CD8-positive, alpha-beta memory T cell (primary cell): ENCODE results near the gene FSTL4. TPM values are rescaled to one million over a fixed set of nuclear protein-coding genes. Genes with fewer than 3 reads are reported as not detected.

Experiments used
- CTCF ChIA-PET: fragments of 350-600 bp; sonication (Branson Sonifier 250); formaldehyde crosslinking; loops from one replicate; lab custom pipeline; 2021; ENCODE audit warnings: antibody characterized with exemption; lab: Charles Lee
- POLR2A ChIA-PET: fragments of 350-600 bp; sonication (Branson Sonifier 250); formaldehyde crosslinking; loops from one replicate; lab custom pipeline; 2021; ENCODE audit warnings: antibody characterized with exemption; lab: Charles Lee
- DNase-seq, 5 donors: peaks; one replicate each; pipeline versions ENCODE4 v3.0.0 to v3.0.0-alpha.2; 2020 to 2022; ENCODE audit warnings: mixed read lengths in 1 of 5
- H3K27ac ChIP-seq: one replicate; pipeline ENCODE4 v1.7.0; 2013; ENCODE audit warnings: low read depth, mild to moderate bottlenecking, low read length, moderate library complexity
- H3K27me3 ChIP-seq: 2 replicates; pipeline ENCODE4 v1.7.0; 2013; ENCODE audit warnings: low read length, mild to moderate bottlenecking; ENCODE audit not compliant: insufficient read depth, poor library complexity, severe bottlenecking
- H3K36me3 ChIP-seq: 2 replicates; pipeline ENCODE4 v1.7.0; 2013; ENCODE audit warnings: mild to moderate bottlenecking, low read length, moderate library complexity; ENCODE audit not compliant: insufficient read depth
- H3K4me1 ChIP-seq: 2 replicates; pipeline ENCODE4 v1.7.0; 2013; ENCODE audit warnings: mild to moderate bottlenecking, low read length, moderate library complexity; ENCODE audit not compliant: insufficient read depth
- H3K4me3 ChIP-seq: 2 replicates; pipeline ENCODE4 v1.7.0; 2013; ENCODE audit warnings: mild to moderate bottlenecking, low read length
- H3K9me3 ChIP-seq: 2 replicates; pipeline ENCODE4 v1.7.0; 2013; ENCODE audit warnings: mild to moderate bottlenecking, low read length
- H3K27ac Mint-ChIP-seq, 8 donors: one replicate each; pipeline ENCODE4 v1.8.0; 2020 to 2021; ENCODE audit warnings: mixed read lengths in 8 of 8, mild to moderate bottlenecking in 6 of 8, inconsistent platforms in 3 of 8, moderate library complexity in 3 of 8
- H3K27me3 Mint-ChIP-seq, 2 donors: one replicate each; pipeline ENCODE4 v1.8.0; 2020 to 2021; ENCODE audit warnings: mixed read lengths in 2 of 2, mild to moderate bottlenecking in 1 of 2, moderate library complexity in 1 of 2
- H3K36me3 Mint-ChIP-seq, 3 donors: one replicate each; pipeline ENCODE4 v1.8.0; 2020 to 2021; ENCODE audit warnings: mixed read lengths in 3 of 3, inconsistent platforms in 1 of 3, mild to moderate bottlenecking in 1 of 3
- H3K4me1 Mint-ChIP-seq, 3 donors: one replicate each; pipeline ENCODE4 v1.8.0; 2020 to 2021; ENCODE audit warnings: mixed read lengths in 3 of 3, inconsistent platforms in 1 of 3, mild to moderate bottlenecking in 1 of 3
- H3K4me3 Mint-ChIP-seq, 7 donors: one replicate each; pipeline ENCODE4 v1.8.0; 2020 to 2021; ENCODE audit warnings: mixed read lengths in 7 of 7, mild to moderate bottlenecking in 6 of 7, moderate library complexity in 4 of 7, inconsistent platforms in 2 of 7
- H3K9me3 Mint-ChIP-seq, 5 donors: one replicate each; pipeline ENCODE4 v1.8.0; 2020 to 2022; ENCODE audit warnings: mixed read lengths in 5 of 5, mild to moderate bottlenecking in 3 of 5, moderate library complexity in 2 of 5, inconsistent platforms in 1 of 5
- polyA plus RNA-seq: library from polyadenylated mRNA; unstranded; fragments of 300-500 nt; fragmentation: Illumina TruSeq; gene quantifications from one replicate; pipeline ENCODE4 v1.2.3, GENCODE V29; 2021
- total RNA-seq, 2 experiments: library from RNA; stranded (reverse); gene quantifications; one replicate each; pipeline ENCODE4 v1.2.3, GENCODE V29; 2021

Gene FSTL4
- total and polyA plus RNA-seq, 3 experiments from 2014 or later, result 0.33 TPM; not detected in 2

DNA sequence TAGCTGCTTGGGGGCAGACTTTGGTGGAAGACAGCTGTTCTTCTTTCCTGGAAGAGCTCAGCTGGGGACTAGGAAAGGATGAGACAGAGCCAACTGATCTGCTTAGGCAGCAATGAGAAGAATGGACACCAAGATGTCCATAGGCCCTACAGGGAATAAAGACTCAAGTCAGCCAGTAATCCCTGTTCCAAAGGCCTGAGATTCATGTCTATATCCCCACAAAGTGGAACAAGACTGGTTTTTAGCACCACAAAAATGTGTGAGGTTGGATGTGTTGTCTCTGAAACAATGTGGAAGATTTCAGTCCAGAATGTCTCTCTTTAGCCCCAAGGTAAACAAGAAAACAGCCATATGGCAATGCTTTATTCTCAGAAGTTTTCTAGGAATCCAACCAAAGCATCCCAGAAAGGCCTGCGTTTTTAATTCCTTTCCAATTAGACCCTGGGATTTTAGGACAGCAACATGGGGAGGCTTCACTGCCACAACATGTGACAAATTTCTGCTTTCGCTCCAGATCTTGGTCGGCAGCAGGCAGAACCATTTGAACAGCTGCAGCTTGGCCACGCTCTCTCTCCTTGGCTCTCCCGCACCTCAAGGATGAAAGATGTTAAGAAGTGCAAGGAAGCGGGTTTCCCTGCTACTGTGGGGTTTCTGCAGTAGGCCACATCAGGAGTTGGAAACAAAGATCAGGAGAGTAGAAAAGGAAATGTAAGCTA lies 245.1 kb downstream of the FSTL4 start:
- Histone ChIP-seq H3K4me3 (no peak overlapping the region), H3K4me1 (no peaks in the 10 kb centered on the region), H3K36me3 (no peaks in the 10 kb centered on the region), H3K27ac (no peak overlapping the region), H3K27me3 (no peaks in the 10 kb centered on the region), H3K9me3 (no peaks in the 10 kb centered on the region)
- H3K27me3 Mint-ChIP-seq, result peaks cover 11 to 54% of the 10 kb centered on the region in 2 donors
- no peak overlapping the region for H3K27ac Mint-ChIP-seq
- CTCF ChIA-PET, result no interaction called here
- no peak for DNase-seq
- no peaks in the 10 kb centered on the region for H3K9me3 Mint-ChIP-seq
- H3K4me1 Mint-ChIP-seq, result no peaks in the 10 kb centered on the region
- H3K4me3 Mint-ChIP-seq, result no peak overlapping the region
- no peaks in the 10 kb centered on the region for H3K36me3 Mint-ChIP-seq
- POLR2A ChIA-PET, result no interaction called here

- H3K36me3 Mint-ChIP-seq, result no peaks in the 10 kb centered on the region
- no peaks in the 10 kb centered on the region for H3K27me3 ChIP-seq
- no peaks in the 10 kb centered on the region for H3K4me1 ChIP-seq
- DNase-seq, result no peak
- H3K27ac ChIP-seq, result no peak overlapping the region
- H3K36me3 ChIP-seq, result no peaks in the 10 kb centered on the region
- no peak overlapping the region for H3K27ac Mint-ChIP-seq
- H3K9me3 ChIP-seq, result no peaks in the 10 kb centered on the region
- POLR2A ChIA-PET, result no interaction called here
- H3K4me3 ChIP-seq, result no peak overlapping the region
- H3K9me3 Mint-ChIP-seq, result no peaks in the 10 kb centered on the region
- peaks cover 7 to 46% of the 10 kb centered on the region in 2 donors for H3K27me3 Mint-ChIP-seq
- CTCF ChIA-PET, result no interaction called here
- H3K4me3 Mint-ChIP-seq, result no peak overlapping the region
- no peaks in the 10 kb centered on the region for H3K4me1 Mint-ChIP-seq
These were observed 245.9 kb downstream of the FSTL4 start for GRCh38 chr5:133366438-133366837.

GRCh38 chr5:133365738-133366137 lies 246.6 kb downstream of the FSTL4 start:
- Mint-ChIP-seq H3K4me3 (no peak overlapping the region), H3K36me3 (no peaks in the 10 kb centered on the region), H3K4me1 (no peaks in the 10 kb centered on the region), H3K9me3 (no peaks in the 10 kb centered on the region), H3K27me3 (peaks cover 9 to 41% of the 10 kb centered on the region in 2 donors), H3K27ac (no peak overlapping the region)
- no peak overlapping the region for H3K4me3 ChIP-seq
- no peaks in the 10 kb centered on the region for H3K9me3 ChIP-seq
- ChIA-PET POLR2A (no interaction called here), CTCF (no interaction called here)
- H3K36me3 ChIP-seq, result no peaks in the 10 kb centered on the region
- H3K4me1 ChIP-seq, result no peaks in the 10 kb centered on the region
- H3K27ac ChIP-seq, result no peak overlapping the region
- DNase-seq, result no peak
- H3K27me3 ChIP-seq, result no peaks in the 10 kb centered on the region

DNA sequence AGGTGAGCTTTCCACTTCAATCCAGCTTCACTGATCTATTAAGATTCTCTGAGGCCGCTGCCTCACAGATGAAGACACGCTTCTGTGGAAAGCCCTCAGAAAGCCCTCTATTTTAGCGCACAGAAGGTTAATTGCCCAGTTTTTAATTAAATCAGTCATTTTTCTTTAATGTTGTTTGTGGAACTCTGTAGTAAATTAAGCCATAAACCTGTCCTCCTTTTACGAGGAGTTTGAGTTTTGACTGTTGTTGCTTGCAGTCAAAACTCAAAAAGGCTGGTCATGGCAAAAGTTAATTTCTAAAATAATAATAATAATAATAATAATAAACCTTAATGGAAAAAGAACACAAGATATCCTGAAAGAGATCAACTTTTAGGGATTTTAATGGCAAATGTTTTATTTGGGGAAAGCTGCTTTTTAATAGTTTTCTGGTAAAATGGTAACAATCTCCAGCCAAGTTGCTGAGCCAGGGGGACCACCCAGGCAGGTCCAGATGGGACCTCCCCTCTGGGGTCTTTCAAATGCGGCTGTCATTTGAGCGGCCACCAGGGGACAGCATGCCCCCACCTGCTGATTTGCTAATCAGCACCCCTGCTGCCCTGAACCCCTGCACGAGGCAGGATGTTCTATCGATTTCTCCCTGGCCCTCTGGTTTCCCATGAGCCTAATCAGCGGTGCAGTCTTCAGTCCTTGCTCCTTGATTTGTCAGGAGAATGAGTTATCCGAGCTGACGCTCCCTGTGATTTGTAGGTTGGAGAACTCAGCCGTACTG lies 247.2 kb downstream of the FSTL4 start:
- CTCF ChIA-PET, result no interaction called here
- no peak overlapping the region for H3K27ac Mint-ChIP-seq

GRCh38 chr5:133363807-133364587 lies 248.3 kb downstream of the FSTL4 start:
- no peak overlapping the region for H3K4me3 ChIP-seq

More for the DNA sequence above, 247.2 kb downstream of the FSTL4 start:
- no peak for DNase-seq
- no peak overlapping the region for H3K4me3 Mint-ChIP-seq
- Histone ChIP-seq H3K36me3 (no peaks in the 10 kb centered on the region), H3K27me3 (no peaks in the 10 kb centered on the region), H3K4me1 (no peaks in the 10 kb centered on the region), H3K4me3 (no peak overlapping the region), H3K9me3 (no peaks in the 10 kb centered on the region), H3K27ac (no peak overlapping the region)
- H3K9me3 Mint-ChIP-seq, result no peaks in the 10 kb centered on the region
- POLR2A ChIA-PET, result no interaction called here
- H3K4me1 Mint-ChIP-seq, result no peaks in the 10 kb centered on the region
- peaks cover 9 to 36% of the 10 kb centered on the region in 2 donors for H3K27me3 Mint-ChIP-seq
- no peaks in the 10 kb centered on the region for H3K36me3 Mint-ChIP-seq

GRCh38 chr5:133362438-133362837 lies 249.9 kb downstream of the FSTL4 start:
- Histone ChIP-seq H3K36me3 (no peaks in the 10 kb centered on the region), H3K27ac (no peak overlapping the region), H3K4me1 (no peaks in the 10 kb centered on the region), H3K27me3 (no peaks in the 10 kb centered on the region), H3K9me3 (no peaks in the 10 kb centered on the region), H3K4me3 (no peak overlapping the region)
- POLR2A ChIA-PET, result no interaction called here
- Mint-ChIP-seq H3K27me3 (peaks cover 7 to 22% of the 10 kb centered on the region in 2 donors), H3K9me3 (no peaks in the 10 kb centered on the region), H3K4me1 (no peaks in the 10 kb centered on the region), H3K4me3 (no peak overlapping the region), H3K36me3 (peaks cover 0 to 2% (median 0%) of the 10 kb centered on the region in 3 donors), H3K27ac (no peak overlapping the region)
- no peak for DNase-seq
- CTCF ChIA-PET, result no interaction called here

More at GRCh38 chr5:133363807-133364587, 248.3 kb downstream of the FSTL4 start:
- H3K9me3 ChIP-seq, result no peaks in the 10 kb centered on the region
- no peaks in the 10 kb centered on the region for H3K4me1 ChIP-seq
- Mint-ChIP-seq H3K4me3 (no peak overlapping the region), H3K27ac (no peak overlapping the region), H3K4me1 (no peaks in the 10 kb centered on the region), H3K9me3 (no peaks in the 10 kb centered on the region), H3K36me3 (no peaks in the 10 kb centered on the region), H3K27me3 (peaks cover 9 to 29% of the 10 kb centered on the region in 2 donors)
- H3K27ac ChIP-seq, result no peak overlapping the region
- no peaks in the 10 kb centered on the region for H3K36me3 ChIP-seq
- H3K27me3 ChIP-seq, result no peaks in the 10 kb centered on the region
- no peak for DNase-seq
- POLR2A ChIA-PET, result no interaction called here
- CTCF ChIA-PET, result no interaction called here

GRCh38 chr5:133361922-133362321 lies 250.4 kb downstream of the FSTL4 start:
- Mint-ChIP-seq H3K4me1 (no peaks in the 10 kb centered on the region), H3K36me3 (peaks cover 0 to 2% (median 0%) of the 10 kb centered on the region in 3 donors), H3K9me3 (no peaks in the 10 kb centered on the region), H3K27ac (no peak overlapping the region), H3K4me3 (no peak overlapping the region), H3K27me3 (peaks cover 7 to 22% of the 10 kb centered on the region in 2 donors)
- no peak overlapping the region for H3K27ac ChIP-seq
- H3K4me1 ChIP-seq, result no peaks in the 10 kb centered on the region
- ChIA-PET POLR2A (no interaction called here), CTCF (no interaction called here)
- no peak for DNase-seq
- no peaks in the 10 kb centered on the region for H3K27me3 ChIP-seq
- no peak overlapping the region for H3K4me3 ChIP-seq
- H3K9me3 ChIP-seq, result no peaks in the 10 kb centered on the region
- no peaks in the 10 kb centered on the region for H3K36me3 ChIP-seq
